Caco-2 (cell line): ENCODE results near the gene ADRA1B. TPM values are rescaled to one million over a fixed set of nuclear protein-coding genes. Genes with fewer than 3 reads are reported as not detected.
"Not testable (repeated sequence)": the region's sequence is repeated elsewhere in the genome, so short reads cannot be mapped to it uniquely, and the experiment has no call there.

Source experiments
- BruUV-seq: library from RNA; stranded (reverse); fragments of 400-500 nt; replicated peaks from 2 replicates; lab custom pipeline; 2021; lab: Mats Ljungman, UMichigan
- CTCF ChIA-PET: fragments of 300-600 bp; sonication (Branson Sonifier 250); formaldehyde crosslinking; loops from one replicate; lab custom pipeline; 2022; ENCODE audit warnings: antibody characterized with exemption; lab: Charles Lee
- POLR2A ChIA-PET: fragments of 300-600 bp; sonication (Branson Sonifier 250); formaldehyde crosslinking; loops from one replicate; lab custom pipeline; 2022; ENCODE audit warnings: antibody characterized with exemption; lab: Charles Lee
- DNase-seq, 2 experiments: peaks; one replicate each; pipeline versions ENCODE4 v3.0.0 to v3.0.0-alpha.2; 2020 to 2022
- H3K27me3 ChIP-seq: replicated peaks from 2 replicates; pipeline ENCODE4 v1.6.0; 2011; ENCODE audit warnings: low read length; ENCODE audit not compliant: control insufficient read depth, insufficient read depth
- H3K36me3 ChIP-seq: 2 replicates; pipeline ENCODE4 v1.5.1; 2011; ENCODE audit warnings: low read length; ENCODE audit not compliant: control insufficient read depth, insufficient read depth
- H3K4me1 ChIP-seq: fragments of 250-450 bp; sonication (Bioruptor Pico); 2 replicates; pipeline ENCODE4 v1.5.1; 2020; ENCODE audit warnings: mild to moderate bottlenecking
- H3K4me3 ChIP-seq: 2 replicates; pipeline ENCODE4 v1.5.1; 2011; ENCODE audit warnings: low read depth, mild to moderate bottlenecking, control low read depth, low read length
- H3K9me3 ChIP-seq: fragments of 250-450 bp; sonication (Bioruptor Pico); 2 replicates; pipeline ENCODE4 v1.5.1; 2020; ENCODE audit warnings: mild to moderate bottlenecking, moderate library complexity
- H3K27ac Mint-ChIP-seq: one replicate; pipeline ENCODE4 v1.8.0; 2022; ENCODE audit warnings: mixed read lengths; ENCODE audit not compliant: unreplicated experiment
- H3K27me3 Mint-ChIP-seq: one replicate; pipeline ENCODE4 v1.8.0; 2022; ENCODE audit warnings: mixed read lengths; ENCODE audit not compliant: insufficient read depth, unreplicated experiment
- H3K36me3 Mint-ChIP-seq: one replicate; pipeline ENCODE4 v1.8.0; 2022; ENCODE audit warnings: mild to moderate bottlenecking, mixed read lengths; ENCODE audit not compliant: insufficient read depth, unreplicated experiment
- H3K4me1 Mint-ChIP-seq: one replicate; pipeline ENCODE4 v1.8.0; 2022; ENCODE audit warnings: low read depth, mixed read lengths; ENCODE audit not compliant: unreplicated experiment
- H3K4me3 Mint-ChIP-seq: one replicate; pipeline ENCODE4 v1.8.0; 2022; ENCODE audit warnings: mild to moderate bottlenecking, moderate library complexity, mixed read lengths; ENCODE audit not compliant: unreplicated experiment
- H3K9me3 Mint-ChIP-seq: one replicate; pipeline ENCODE4 v1.8.0; 2022; ENCODE audit warnings: mixed read lengths; ENCODE audit not compliant: unreplicated experiment
- CTCF ChIP-seq, 2 experiments: fragments of 200-600 bp in 1 of 2; IDR thresholded peaks; 1 replicate in 1 of 2; 2 replicates in 1 of 2; pipeline versions ENCODE4 v1.5.1 to v1.8.0; 2011 to 2022; ENCODE audit warnings: antibody characterized with exemption in 1 of 2, control low read depth in 1 of 2, inconsistent platforms in 1 of 2, low read depth in 1 of 2, low read length in 1 of 2, mild to moderate bottlenecking in 1 of 2, moderate library complexity in 1 of 2; ENCODE audit not compliant: insufficient read depth in 1 of 2, severe bottlenecking in 1 of 2, unreplicated experiment in 1 of 2
- intact Hi-C: fragments of 100-400 bp; cut with micrococcal nuclease; formaldehyde crosslinking; loops from one replicate; pipeline ENCODE4 v1.10.0; 2022; ENCODE audit not compliant: unreplicated experiment
- total RNA-seq: library from RNA; stranded (reverse); gene quantifications from 2 replicates; pipeline ENCODE4 v1.2.3, GENCODE V29; 2022

Gene ADRA1B
- total RNA-seq, 1 experiment from 2014 or later, result not detected

DNA sequence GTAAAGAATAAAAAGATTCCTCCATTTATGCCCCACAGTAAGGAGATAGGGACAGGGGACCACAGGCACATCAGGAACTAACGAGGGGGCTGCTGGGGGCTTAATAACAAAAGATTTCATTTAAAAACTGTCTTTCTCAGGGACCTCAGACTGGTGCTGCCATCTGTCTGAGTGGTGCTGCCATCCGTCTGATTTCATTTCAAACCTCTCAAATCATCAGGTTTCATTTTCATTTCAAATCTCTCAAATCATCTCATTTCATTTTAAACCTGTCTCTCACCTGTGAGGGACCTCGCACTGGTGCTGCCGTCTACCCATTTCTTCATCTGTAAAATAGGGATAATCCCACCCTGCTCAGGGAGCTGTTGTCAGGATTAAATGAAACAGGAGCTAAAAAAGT is 45.9 kb downstream of the ADRA1B start:
- Histone ChIP-seq H3K9me3 (no peaks in the 10 kb centered on the region), H3K4me1 (no peaks in the 10 kb centered on the region), H3K27me3 (no peaks in the 10 kb centered on the region; the same call in 1 of the 2 replicates), H3K4me3 (no peak overlapping the region), H3K36me3 (no peaks in the 10 kb centered on the region)
- Mint-ChIP-seq H3K9me3 (no peaks in the 10 kb centered on the region), H3K36me3 (no peaks in the 10 kb centered on the region), H3K4me1 (no peaks in the 10 kb centered on the region), H3K27me3 (peaks cover 18% of the 10 kb centered on the region), H3K4me3 (no peak overlapping the region), H3K27ac (no peak overlapping the region)
- BruUV-seq, result no TSS peak
- no peak for TF ChIP-seq CTCF (IDR thresholded peaks at IDR 0.05; ENCODE audit: insufficient read depth in 1 of 2, low read depth in 1 of 2, low read length in 1 of 2, severe bottlenecking in 1 of 2, unreplicated experiment in 1 of 2)
- CTCF ChIA-PET, result interaction anchor here (0.6 to 0.9 kb wide), 2 partner anchors 25 to 433 kb away, joined by 3 to 4 read pairs; no protein-coding TSS in a partner anchor
- intact Hi-C loops, result no loop called here
- DNase-seq, result no peak
- POLR2A ChIA-PET, result no interaction called here

GRCh38 chr5:159963935-159964334 is 47.7 kb downstream of the ADRA1B start:
- no peak for TF ChIP-seq CTCF (IDR thresholded peaks at IDR 0.05; ENCODE audit: insufficient read depth in 1 of 2, low read depth in 1 of 2, low read length in 1 of 2, severe bottlenecking in 1 of 2, unreplicated experiment in 1 of 2)
- H3K4me1 ChIP-seq, result no peaks in the 10 kb centered on the region
- H3K4me3 ChIP-seq, result no peak overlapping the region
- POLR2A ChIA-PET, result no interaction called here
- H3K4me1 Mint-ChIP-seq, result no peaks in the 10 kb centered on the region
- no peak overlapping the region for H3K27ac Mint-ChIP-seq
- no peaks in the 10 kb centered on the region for H3K9me3 Mint-ChIP-seq
- no peak for DNase-seq
- no peaks in the 10 kb centered on the region for H3K9me3 ChIP-seq
- intact Hi-C loops, result no loop called here
- no peaks in the 10 kb centered on the region for H3K36me3 Mint-ChIP-seq
- no TSS peak for BruUV-seq
- CTCF ChIA-PET, result no interaction called here
- no peak overlapping the region for H3K4me3 Mint-ChIP-seq
- H3K27me3 Mint-ChIP-seq, result peaks cover 18% of the 10 kb centered on the region
- no peaks in the 10 kb centered on the region for H3K36me3 ChIP-seq
- no peaks in the 10 kb centered on the region; the same call in 1 of the 2 replicates for H3K27me3 ChIP-seq

GRCh38 chr5:159965031-159965837 is 49.0 kb downstream of the ADRA1B start:
- H3K4me1 ChIP-seq, result no peaks in the 10 kb centered on the region
- intact Hi-C loops, result loop anchor here (1.0 kb wide), 1 partner anchor 521 kb away; no protein-coding TSS in a partner anchor

GRCh38 chr5:159965838-159966128 is 49.5 kb downstream of the ADRA1B start:
- H3K36me3 Mint-ChIP-seq, H3K4me1 Mint-ChIP-seq, BruUV-seq, H3K36me3 ChIP-seq, H3K9me3 Mint-ChIP-seq, H3K9me3 ChIP-seq, H3K4me3 ChIP-seq, H3K27ac Mint-ChIP-seq, H3K27me3 ChIP-seq, H3K4me1 ChIP-seq, H3K4me3 Mint-ChIP-seq, POLR2A ChIA-PET, DNase-seq: not testable (repeated sequence)
- intact Hi-C loops, result loop anchor here (1.0 kb wide), 1 partner anchor 521 kb away; no protein-coding TSS in a partner anchor
- CTCF ChIA-PET, result interaction anchor here (0.6 kb wide), 1 partner anchor 27 kb away, joined by 3 read pairs; no protein-coding TSS in a partner anchor
- H3K27me3 Mint-ChIP-seq, result peaks cover 20% of the 10 kb centered on the region

More at GRCh38 chr5:159965031-159965837, 49.0 kb downstream of the ADRA1B start:
- Mint-ChIP-seq H3K9me3 (no peaks in the 10 kb centered on the region), H3K4me3 (no peak overlapping the region), H3K4me1 (no peaks in the 10 kb centered on the region), H3K36me3 (no peaks in the 10 kb centered on the region), H3K27ac (no peak overlapping the region), H3K27me3 (peaks cover 18% of the 10 kb centered on the region)
- Histone ChIP-seq H3K9me3 (no peaks in the 10 kb centered on the region), H3K36me3 (no peaks in the 10 kb centered on the region), H3K27me3 (no peaks in the 10 kb centered on the region; the same call in 1 of the 2 replicates), H3K4me3 (no peak overlapping the region)
- BruUV-seq, result no TSS peak
- TF ChIP-seq CTCF (IDR thresholded peaks at IDR 0.05; ENCODE audit: insufficient read depth in 1 of 2, low read depth in 1 of 2, low read length in 1 of 2, severe bottlenecking in 1 of 2, unreplicated experiment in 1 of 2), result peak in 1 of 2 experiments; percentile 48
- POLR2A ChIA-PET, result no interaction called here
- peak; percentile 44 to 48 for DNase-seq
- CTCF ChIA-PET, result interaction anchor here (0.6 to 1.0 kb wide), 2 partner anchors 22 to 26 kb away, joined by 3 to 4 read pairs; no protein-coding TSS in a partner anchor
